K562 (cell line): Measurements from ENCODE around the gene HIVEP3. TPM values are rescaled to one million over a fixed set of nuclear protein-coding genes. Genes with fewer than 3 reads are reported as not detected.

Experiments
- ATAC-seq: fragments of 200-7000 bp; cut with Tn5 transposase; 3 replicates; pipeline ENCODE4 v1.9.1; 2020; ENCODE audit warnings: moderate library complexity
- BruUV-seq: library from RNA; stranded (reverse); fragments of 400-500 nt; replicated peaks from 2 replicates; lab custom pipeline; 2021; lab: Mats Ljungman, UMichigan
- CTCF ChIA-PET: fragments of 300-600 bp; formaldehyde crosslinking; extraction: SDS; loops from one replicate; lab custom pipeline; 2021; ENCODE audit warnings: low intra/inter-chr PET ratio; lab: Yijun Ruan, JAX
- POLR2A ChIA-PET: fragments of 300-600, 350-650 bp; sonication (Branson Sonifier 250); formaldehyde crosslinking; extraction: SDS; loops from one replicate; lab custom pipeline; 2021; ENCODE audit warnings: antibody characterized with exemption, inconsistent platforms; lab: Yijun Ruan, JAX
- DNase-seq, 4 experiments: peaks; one replicate each; pipeline versions ENCODE4 v3.0.0 to v3.0.0-alpha.2; 2011 to 2018; ENCODE audit warnings: low spot score in 3 of 4, mixed read lengths in 3 of 4; ENCODE audit errors: extremely low read depth in 1 of 4
- FAIRE-seq: peaks from 2 replicates; lab custom pipeline; 2011; peaks lifted over from hg19 to GRCh38; lab: Jason Lieb, UNC
- H2AFZ ChIP-seq: 2 replicates; pipeline ENCODE4 v1.6.0; 2011; ENCODE audit warnings: low read depth, low read length, control low read depth, inconsistent platforms
- H3K27ac ChIP-seq: fragments of 200-600 bp; 3 replicates; pipeline ENCODE4 v1.8.0; 2011; ENCODE audit warnings: low read depth, mild to moderate bottlenecking, control low read depth, inconsistent platforms, low read length, moderate library complexity, mixed read lengths; ENCODE audit errors: extremely low read depth
- H3K27me3 ChIP-seq, 2 experiments: fragments of 300-600 bp in 1 of 2; 2 replicates in 1 of 2; 3 replicates in 1 of 2; pipeline versions ENCODE4 v1.6.0 to v1.8.0; 2011; ENCODE audit warnings: inconsistent platforms in 2 of 2, low read length in 2 of 2, mild to moderate bottlenecking in 1 of 2, mixed read lengths in 1 of 2, moderate library complexity in 1 of 2; ENCODE audit not compliant: control insufficient read depth in 2 of 2, insufficient read depth in 2 of 2
- H3K36me3 ChIP-seq: fragments of 300-600 bp; 3 replicates; pipeline ENCODE4 v1.8.0; 2011; ENCODE audit warnings: mild to moderate bottlenecking, low read length, inconsistent platforms; ENCODE audit not compliant: control insufficient read depth, insufficient read depth
- H3K4me1 ChIP-seq, 2 experiments: fragments of 200-600 bp in 1 of 2; replicated peaks in 1 of 2; 2 replicates in 1 of 2; 3 replicates in 1 of 2; pipeline versions ENCODE4 v1.5.1 to v1.8.0; 2011; ENCODE audit warnings: inconsistent platforms in 2 of 2, low read length in 2 of 2, mild to moderate bottlenecking in 1 of 2, mixed read lengths in 1 of 2, moderate library complexity in 1 of 2; ENCODE audit not compliant: control insufficient read depth in 2 of 2, insufficient read depth in 2 of 2
- H3K4me2 ChIP-seq: 2 replicates; pipeline ENCODE4 v1.6.1; 2011; ENCODE audit warnings: low read length, control low read depth, inconsistent platforms, mixed read lengths; ENCODE audit not compliant: insufficient read depth
- H3K4me3 ChIP-seq: fragments of 200-600 bp; sonication (generic), shearing (Covaris generic); 2 replicates; pipeline ENCODE4 v1.5.1; 2016; ENCODE audit warnings: control low read depth, inconsistent platforms
- H3K79me2 ChIP-seq: fragments of 200-600 bp; 3 replicates; pipeline ENCODE4 v1.8.0; 2011; ENCODE audit warnings: low read length, inconsistent platforms; ENCODE audit not compliant: control insufficient read depth, insufficient read depth
- H3K9ac ChIP-seq, 2 experiments: 2 replicates each; pipeline versions ENCODE4 v1.6.0 to v1.6.1; 2011; ENCODE audit warnings: low read depth in 2 of 2, low read length in 2 of 2, control low read depth in 1 of 2, inconsistent platforms in 1 of 2, mild to moderate bottlenecking in 1 of 2, mixed read lengths in 1 of 2; ENCODE audit not compliant: insufficient read depth in 1 of 2
- H3K9me1 ChIP-seq: one replicate; pipeline ENCODE4 v1.6.0; 2011; ENCODE audit warnings: inconsistent platforms, mild to moderate bottlenecking, low read length, moderate library complexity; ENCODE audit not compliant: control insufficient read depth, insufficient read depth
- H3K9me3 ChIP-seq: replicated peaks from 2 replicates; pipeline ENCODE4 v1.5.1; 2011; ENCODE audit warnings: low read depth, low read length, inconsistent platforms; ENCODE audit not compliant: control insufficient read depth, insufficient read depth
- H4K20me1 ChIP-seq: replicated peaks from 2 replicates; pipeline ENCODE4 v1.6.1; 2011; ENCODE audit warnings: low read length, inconsistent platforms, mixed read lengths; ENCODE audit not compliant: control insufficient read depth, insufficient read depth
- ARNT ChIP-seq, 2 experiments: fragments of 450-650 bp; IDR thresholded peaks; 2 replicates each; pipeline ENCODE4 v1.6.1; 2016; ENCODE audit warnings: mild to moderate bottlenecking in 1 of 2
- ATF1 ChIP-seq, 2 experiments: fragments of 450-650 bp in 1 of 2; IDR thresholded peaks; 2 replicates each; pipeline ENCODE4 v1.6.1; 2016; ENCODE audit warnings: missing compliant biosample characterization in 1 of 2, missing genetic modification characterization in 1 of 2
- CEBPZ ChIP-seq: fragments of 150-350 bp; IDR thresholded peaks from 2 replicates; pipeline ENCODE4 v1.6.1; 2014; ENCODE audit warnings: low read depth, mild to moderate bottlenecking, low read length, borderline replicate concordance
- EP400 ChIP-seq: fragments of 450-650 bp; IDR thresholded peaks from 2 replicates; pipeline ENCODE4 v1.6.1; 2017; ENCODE audit warnings: antibody characterized with exemption, mild to moderate bottlenecking, moderate library complexity
- MXI1 ChIP-seq: IDR thresholded peaks from 2 replicates; pipeline ENCODE4 v1.6.1; 2011; ENCODE audit warnings: low read depth, mild to moderate bottlenecking, improper control_type of control experiment, low read length
- PPARD ChIP-seq: fragments of 250-450 bp; sonication (Bioruptor Pico); IDR thresholded peaks from 2 replicates; pipeline ENCODE4 v1.8.0; 2022; ENCODE audit warnings: inconsistent platforms, mild to moderate bottlenecking, moderate library complexity
- ZBTB26 ChIP-seq: fragments of 450-650 bp; formaldehyde crosslinking; IDR thresholded peaks from 2 replicates; pipeline ENCODE4 v1.4.0; 2022; ENCODE audit warnings: missing genetic modification characterization
- ZHX1 ChIP-seq: fragments of 150-350 bp; conservative IDR thresholded peaks from 2 replicates; pipeline ENCODE4 v1.6.1; 2014; ENCODE audit warnings: low read length
- ZNF143 ChIP-seq: sonication (generic); formaldehyde crosslinking; IDR thresholded peaks from 2 replicates; pipeline ENCODE4 v1.9.0; 2022; ENCODE audit warnings: mild to moderate bottlenecking, missing genetic modification reagents
- ZNF217 ChIP-seq: sonication (generic); formaldehyde crosslinking; IDR thresholded peaks from 2 replicates; pipeline ENCODE4 v1.8.0; 2022; ENCODE audit warnings: mild to moderate bottlenecking, missing genetic modification reagents
- ZNF696 ChIP-seq: fragments of 250-450 bp; sonication (Bioruptor Pico); conservative IDR thresholded peaks from 2 replicates; pipeline ENCODE4 v1.4.0; 2020; ENCODE audit warnings: mild to moderate bottlenecking, moderate library complexity
- ZNF79 ChIP-seq: fragments of 250-450 bp; sonication (Bioruptor Pico); IDR thresholded peaks from 2 replicates; pipeline ENCODE4 v1.4.0; 2020; ENCODE audit warnings: low read depth, mild to moderate bottlenecking, moderate library complexity
- WGBS: fragments of 100-300 bp; shearing (Covaris generic); methylation state at CpG from one replicate; pipeline ENCODE4 v1.1.6; 2016; ENCODE audit warnings: low coverage, mixed read lengths; ENCODE audit not compliant: insufficient coverage; ENCODE audit errors: missing lambda C conversion rate; 5-methylcytosine and 5-hydroxymethylcytosine counted together
- in situ Hi-C: fragments of 300-500 bp; cut with MboI; formaldehyde crosslinking; loops from 4 replicates; pipeline ENCODE4 v1.15.0; 2018; ENCODE audit warnings: inconsistent platforms, mixed read lengths
- intact Hi-C: fragments of 100-400 bp; cut with micrococcal nuclease; formaldehyde crosslinking; loops from 2 replicates; pipeline ENCODE4 v1.14.2; 2022
- polyA plus RNA-seq, 8 experiments: library from polyadenylated mRNA; depleted of rRNA in 4 of 8; stranded (reverse) in 5 of 8; unstranded in 3 of 8; fragments of >200 nt; fragmentation: Nextera tagmentation in 2 of 8; fragmentation: Illumina TruSeq in 1 of 8; extraction: Ambion mirVana in 2 of 8; extraction: Trizol in 1 of 8; gene quantifications; 2 replicates each; pipeline versions ENCODE4 v1.2.1 to v1.2.3, GENCODE V29; 2011 to 2014; ENCODE audit warnings: inconsistent platforms in 1 of 8, missing spikeins in 1 of 8
- total RNA-seq, 7 experiments: library from RNA; depleted of rRNA in 6 of 7; stranded (reverse); fragments of >200 nt in 6 of 7; fragmentation: Illumina TruSeq in 2 of 7; extraction: Trizol in 2 of 7; gene quantifications; 2 replicates each; pipeline versions ENCODE4 v1.2.1 to v1.2.3, GENCODE V29; 2011 to 2021; ENCODE audit warnings: low replicate concordance in 1 of 7

HIVEP3 gene
- total and polyA plus RNA-seq, 9 of the 15 experiments (the other 6 are each of a cell fraction or from before 2014, with no cell fraction given), result 0.09 to 0.58 (median 0.34) TPM; not detected in 1

- Histone ChIP-seq H3K4me2 (no peak overlapping the region), H3K27ac (no peak overlapping the region), H2AFZ (no peak overlapping the region), H3K79me2 (no peaks in the 10 kb centered on the region), H3K36me3 (no peaks in the 10 kb centered on the region), H3K4me1 (no peaks in the 10 kb centered on the region), H3K9me3 (no peaks in the 10 kb centered on the region), H3K9me1 (no peaks in the 10 kb centered on the region), H3K9ac (no peak overlapping the region), H4K20me1 (no peaks in the 10 kb centered on the region), H3K4me3 (no peak overlapping the region), H3K27me3 (peaks cover 5 to 28% of the 10 kb centered on the region in 2 experiments; a peak in 4 of 5 replicates)
- 0% methylated on average over 5 of the region's 5 CpGs for WGBS
- FAIRE-seq (no peak), ATAC-seq (no peak), DNase-seq (no peak)
- ChIA-PET CTCF (no interaction called here), POLR2A (no interaction called here)
- no TSS peak for BruUV-seq
- TF ChIP-seq PPARD, result no peak
- TF ChIP-seq CEBPZ, result no peak
- TF ChIP-seq EP400, result no peak
- TF ChIP-seq ZBTB26 (CRISPR knock-in tag), result no peak
- no peak for TF ChIP-seq ZNF217 (CRISPR knock-in tag)
- no peak for TF ChIP-seq MXI1
- TF ChIP-seq ATF1 (CRISPR knock-in tag; IDR thresholded peaks at IDR 0.05), result no peak
- TF ChIP-seq ATF1 (tag; IDR thresholded peaks at IDR 0.05), result no peak
- no peak for TF ChIP-seq ZNF143 (CRISPR knock-in tag)
- TF ChIP-seq ARNT (IDR thresholded peaks at IDR 0.05), result no peak
- TF ChIP-seq ZNF79 (CRISPR knock-in tag), result no peak
- no peak for TF ChIP-seq ZNF696 (CRISPR knock-in tag)
- no peak for TF ChIP-seq ZHX1
- intact Hi-C loops (no loop called here), in situ Hi-C loops (no loop called here)
These were observed 359.4 kb downstream of the HIVEP3 start for GRCh38 chr1:41559331-41559730.
